Neuronal stem cell (in vitro differentiated cells): Measurements from ENCODE around the gene RALGPS1.

ENCODE experiments used
- DNase-seq: peaks from one replicate; pipeline ENCODE4 v3.0.0-alpha.2; 2013; ENCODE audit warnings: low spot score
- H2AFZ ChIP-seq: one replicate; pipeline ENCODE4 v1.6.1; 2013; ENCODE audit warnings: mild to moderate bottlenecking, low read length, inconsistent platforms
- H2AK5ac ChIP-seq: 2 replicates; pipeline ENCODE4 v1.6.1; 2013; ENCODE audit warnings: low read depth, mild to moderate bottlenecking, inconsistent platforms, low read length, moderate library complexity, mixed read lengths
- H2BK120ac ChIP-seq: 2 replicates; pipeline ENCODE4 v1.6.1; 2013; ENCODE audit warnings: low read depth, mild to moderate bottlenecking, inconsistent platforms, low read length, moderate library complexity, mixed read lengths
- H2BK12ac ChIP-seq: one replicate; pipeline ENCODE4 v1.6.1; 2013; ENCODE audit warnings: low read length, inconsistent platforms
- H2BK15ac ChIP-seq: 2 replicates; pipeline ENCODE4 v1.6.1; 2013; ENCODE audit warnings: mild to moderate bottlenecking, low read length, inconsistent platforms, mixed read lengths
- H2BK5ac ChIP-seq: one replicate; pipeline ENCODE4 v1.6.1; 2013; ENCODE audit warnings: inconsistent platforms, mild to moderate bottlenecking, low read length, moderate library complexity
- H3K14ac ChIP-seq: one replicate; pipeline ENCODE4 v1.6.1; 2013; ENCODE audit warnings: low read length, inconsistent platforms
- H3K18ac ChIP-seq: 2 replicates; pipeline ENCODE4 v1.6.1; 2013; ENCODE audit warnings: low read length, inconsistent platforms
- H3K23ac ChIP-seq: 2 replicates; pipeline ENCODE4 v1.6.1; 2013; ENCODE audit warnings: low read depth, mild to moderate bottlenecking, mixed read lengths, low read length, inconsistent platforms; ENCODE audit not compliant: poor library complexity
- H3K27ac ChIP-seq: replicated peaks from 3 replicates; pipeline ENCODE4 v1.5.1; 2013; ENCODE audit warnings: low read length, inconsistent platforms
- H3K27me3 ChIP-seq, 3 experiments: 2 replicates each; pipeline ENCODE4 v1.6.1; 2013; ENCODE audit warnings: low read length in 3 of 3, mild to moderate bottlenecking in 2 of 3, inconsistent platforms in 1 of 3, low read depth in 1 of 3, mixed read lengths in 1 of 3, moderate library complexity in 1 of 3; ENCODE audit not compliant: control insufficient read depth in 3 of 3, insufficient read depth in 3 of 3
- H3K36me3 ChIP-seq, 2 donors: replicated peaks in 1 of 2; 2 replicates each; pipeline ENCODE4 v1.6.1; 2013; ENCODE audit warnings: low read length in 2 of 2; ENCODE audit not compliant: control insufficient read depth in 2 of 2, insufficient read depth in 2 of 2
- H3K4ac ChIP-seq: 2 replicates; pipeline ENCODE4 v1.6.1; 2013; ENCODE audit warnings: inconsistent platforms, mild to moderate bottlenecking, low read length, moderate library complexity
- H3K4me1 ChIP-seq, 2 donors: 1 replicate in 1 of 2; 2 replicates in 1 of 2; pipeline ENCODE4 v1.6.1; 2013; ENCODE audit warnings: low read length in 2 of 2, low read depth in 1 of 2; ENCODE audit not compliant: control insufficient read depth in 2 of 2, insufficient read depth in 1 of 2
- H3K4me2 ChIP-seq: one replicate; pipeline ENCODE4 v1.6.1; 2013; ENCODE audit warnings: mild to moderate bottlenecking, low read length, inconsistent platforms; ENCODE audit not compliant: insufficient read depth, poor library complexity, severe bottlenecking
- H3K4me3 ChIP-seq, 2 donors: 2 replicates each; pipeline ENCODE4 v1.5.1; 2013; ENCODE audit warnings: low read length in 2 of 2, mild to moderate bottlenecking in 2 of 2, inconsistent platforms in 1 of 2, moderate library complexity in 1 of 2
- H3K79me1 ChIP-seq: one replicate; pipeline ENCODE4 v1.6.1; 2013; ENCODE audit warnings: low read depth, mild to moderate bottlenecking, inconsistent platforms, low read length, moderate library complexity
- H3K9ac ChIP-seq: one replicate; pipeline ENCODE4 v1.6.1; 2013; ENCODE audit warnings: mild to moderate bottlenecking, low read depth, low read length, inconsistent platforms; ENCODE audit not compliant: poor library complexity
- H3K9me3 ChIP-seq, 2 donors: replicated peaks in 1 of 2; 2 replicates each; pipeline versions ENCODE3 to v1.6.1; 2013; ENCODE audit warnings: low read length in 2 of 2, mild to moderate bottlenecking in 2 of 2, inconsistent platforms in 1 of 2, low read depth in 1 of 2, mixed read lengths in 1 of 2, moderate library complexity in 1 of 2; ENCODE audit not compliant: control insufficient read depth in 2 of 2, insufficient read depth in 1 of 2
- H4K8ac ChIP-seq: one replicate; pipeline ENCODE4 v1.6.1; 2013; ENCODE audit warnings: low read depth, mild to moderate bottlenecking, inconsistent platforms, low read length, moderate library complexity
- H4K91ac ChIP-seq: one replicate; pipeline ENCODE4 v1.6.1; 2013; ENCODE audit warnings: low read length, low read depth, mild to moderate bottlenecking, inconsistent platforms; ENCODE audit not compliant: poor library complexity
- WGBS, 2 donors: extraction: QIAGEN DNeasy Blood & Tissue Kit; methylation state at CpG; one replicate each; pipeline ENCODE4 v1.1.7; 2013; ENCODE audit warnings: missing lambda C conversion rate in 2 of 2, mixed read lengths in 1 of 2; ENCODE audit not compliant: insufficient read length in 2 of 2, insufficient replicate concordance in 1 of 2; ENCODE audit errors: extremely low coverage in 2 of 2; 5-methylcytosine and 5-hydroxymethylcytosine counted together

The RALGPS1 gene

DNA sequence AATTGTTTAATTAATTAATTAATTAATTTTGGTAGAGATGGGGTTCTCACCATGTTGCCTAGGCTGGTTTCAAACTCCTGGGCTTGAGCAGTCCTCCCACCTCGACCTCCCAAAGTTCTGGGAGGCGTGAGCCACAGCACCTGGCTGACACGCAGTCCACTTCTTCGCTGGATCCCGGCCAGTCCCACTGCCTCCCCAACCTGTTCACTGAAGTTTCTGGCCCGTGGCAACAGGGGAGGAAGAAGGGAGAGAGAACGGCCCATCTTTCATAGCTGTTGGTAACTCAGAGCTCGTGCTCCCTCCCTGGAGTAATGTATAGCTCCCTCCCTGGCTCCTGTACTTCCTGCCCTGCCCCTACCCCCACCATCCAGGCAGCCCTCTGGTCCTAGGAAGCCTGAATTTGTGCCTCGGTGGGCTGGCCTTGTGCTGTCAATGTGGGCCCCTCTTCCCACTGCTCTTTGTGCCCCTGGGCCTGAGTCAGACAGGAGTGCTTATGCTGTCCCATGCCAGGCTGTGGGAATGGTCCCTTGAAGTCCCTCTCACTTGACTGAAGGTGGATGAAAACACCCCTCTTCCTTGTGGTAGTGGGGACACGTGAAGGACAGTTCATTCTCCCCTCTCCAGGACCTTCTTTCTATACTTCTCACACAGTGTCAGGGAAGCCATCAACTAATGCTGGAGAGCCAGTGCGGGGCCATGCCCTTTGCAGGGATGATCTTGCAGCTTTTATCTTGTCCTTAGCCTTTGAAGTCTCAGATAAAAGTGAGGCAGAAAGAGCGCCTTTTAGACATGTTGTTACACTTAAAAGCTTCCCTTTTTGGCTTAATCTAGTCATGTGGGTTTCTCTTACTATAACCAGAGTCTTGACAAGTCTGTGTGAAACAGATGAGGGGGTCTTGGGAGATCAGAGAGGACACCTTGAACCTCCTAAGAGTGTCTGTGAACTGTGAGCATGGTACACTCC, 169.8 kb downstream of the RALGPS1 start:
- no peak for DNase-seq

DNA sequence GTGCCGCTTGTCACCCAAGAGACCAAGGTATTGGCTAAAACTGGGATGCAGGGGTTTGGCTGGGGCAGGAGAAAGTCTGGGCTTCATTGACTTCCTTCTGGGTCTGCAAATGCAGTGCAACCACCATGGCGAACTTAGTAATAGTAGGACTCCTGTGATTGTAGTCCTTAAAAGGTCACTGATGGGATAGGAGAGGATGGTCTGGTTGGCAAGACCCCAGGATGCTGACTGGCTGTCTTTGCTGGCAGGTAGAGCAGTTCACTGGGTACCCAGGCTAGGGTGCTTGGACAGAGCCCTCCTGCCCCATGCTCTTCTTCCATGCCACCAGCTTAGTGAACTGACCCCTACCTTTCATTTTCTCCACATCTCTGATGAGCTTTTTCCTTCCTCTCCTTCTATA, 170.6 kb downstream of the RALGPS1 start:
- H2BK5ac ChIP-seq = no peak overlapping the region
- H2AFZ ChIP-seq = no peak overlapping the region
- H3K9me3 ChIP-seq = no peaks in the 10 kb centered on the region
- no peaks in the 10 kb centered on the region for H3K79me1 ChIP-seq
- H3K4me1 ChIP-seq = no peaks in the 10 kb centered on the region
- H3K4me3 ChIP-seq = no peak overlapping the region
- no peak for DNase-seq
- H2BK120ac ChIP-seq = no peak overlapping the region
- H3K4me2 ChIP-seq = no peak overlapping the region
- H3K14ac ChIP-seq = no peak overlapping the region
- H3K27me3 ChIP-seq = no peaks in the 10 kb centered on the region
- no CpG with 5 or more reads among the region's 2 CpGs for WGBS, 2 donors
- no peak overlapping the region for H3K27ac ChIP-seq
- H2BK12ac ChIP-seq = no peak overlapping the region
- H4K91ac ChIP-seq = no peak overlapping the region
- no peak overlapping the region for H3K9ac ChIP-seq
- H3K4ac ChIP-seq = no peak overlapping the region
- no peak overlapping the region for H4K8ac ChIP-seq
- no peak overlapping the region for H2AK5ac ChIP-seq
- H3K36me3 ChIP-seq = peaks cover 5 to 8% of the 10 kb centered on the region in 2 donors
- H3K23ac ChIP-seq = no peak overlapping the region
- H3K18ac ChIP-seq = no peak overlapping the region
- no peak overlapping the region for H2BK15ac ChIP-seq

More for the DNA sequence above, 169.8 kb downstream of the RALGPS1 start:
- peaks cover 5 to 8% of the 10 kb centered on the region in 2 donors for H3K36me3 ChIP-seq
- H2AFZ ChIP-seq = no peak overlapping the region
- H3K9ac ChIP-seq = no peak overlapping the region
- peaks cover 0 to 2% of the 10 kb centered on the region in 2 donors for H3K9me3 ChIP-seq
- no CpG with 5 or more reads among the region's 12 CpGs for WGBS, 2 donors
- H3K4me3 ChIP-seq = no peak overlapping the region
- no peaks in the 10 kb centered on the region for H3K79me1 ChIP-seq
- peak overlapping the region; percentile 26 for H3K14ac ChIP-seq
- H2BK5ac ChIP-seq = no peak overlapping the region
- H2BK15ac ChIP-seq = no peak overlapping the region
- no peaks in the 10 kb centered on the region for H3K27me3 ChIP-seq
- no peak overlapping the region for H4K91ac ChIP-seq
- no peak overlapping the region for H2BK120ac ChIP-seq
- H3K18ac ChIP-seq = no peak overlapping the region
- no peaks in the 10 kb centered on the region for H3K4me1 ChIP-seq
- no peak overlapping the region for H2AK5ac ChIP-seq
- H4K8ac ChIP-seq = no peak overlapping the region
- no peak overlapping the region for H3K4me2 ChIP-seq
- no peak overlapping the region for H3K27ac ChIP-seq
- no peak overlapping the region for H3K4ac ChIP-seq
- H3K23ac ChIP-seq = no peak overlapping the region
- H2BK12ac ChIP-seq = no peak overlapping the region

- no peak overlapping the region for H3K18ac ChIP-seq
- no peak overlapping the region for H2BK5ac ChIP-seq
- no peak overlapping the region for H3K14ac ChIP-seq
- WGBS, 2 donors = no CpG with 5 or more reads among the region's 4 CpGs
- no peak for DNase-seq
- peaks cover 5 to 17% of the 10 kb centered on the region in 2 donors for H3K36me3 ChIP-seq
- no peak overlapping the region for H2AFZ ChIP-seq
- H2BK120ac ChIP-seq = no peak overlapping the region
- no peaks in the 10 kb centered on the region for H3K27me3 ChIP-seq
- no peak overlapping the region for H2BK12ac ChIP-seq
- no peak overlapping the region for H3K23ac ChIP-seq
- H4K91ac ChIP-seq = no peak overlapping the region
- no peak overlapping the region for H3K27ac ChIP-seq
- H4K8ac ChIP-seq = no peak overlapping the region
- no peak overlapping the region for H3K4me2 ChIP-seq
- H3K4ac ChIP-seq = no peak overlapping the region
- no peak overlapping the region for H3K9ac ChIP-seq
- no peak overlapping the region for H2BK15ac ChIP-seq
- H3K4me3 ChIP-seq = no peak overlapping the region
- H2AK5ac ChIP-seq = no peak overlapping the region
- no peaks in the 10 kb centered on the region for H3K79me1 ChIP-seq
- no peaks in the 10 kb centered on the region for H3K4me1 ChIP-seq
- no peaks in the 10 kb centered on the region for H3K9me3 ChIP-seq
Observed at GRCh38 chr9:127086771-127087170, 172.2 kb downstream of the RALGPS1 start.

- Histone ChIP-seq H3K9me3 (no peaks in the 10 kb centered on the region), H2BK12ac (no peak overlapping the region), H3K18ac (no peak overlapping the region), H2AFZ (no peak overlapping the region), H2AK5ac (no peak overlapping the region), H3K4me1 (no peaks in the 10 kb centered on the region), H3K9ac (no peak overlapping the region), H4K8ac (no peak overlapping the region), H3K36me3 (peaks cover 10 to 22% of the 10 kb centered on the region in 2 donors), H2BK120ac (no peak overlapping the region), H3K79me1 (no peaks in the 10 kb centered on the region), H3K27me3 (no peaks in the 10 kb centered on the region), H2BK5ac (no peak overlapping the region), H3K14ac (no peak overlapping the region), H2BK15ac (no peak overlapping the region), H3K4me3 (no peak overlapping the region), H4K91ac (no peak overlapping the region), H3K4ac (no peak overlapping the region), H3K4me2 (no peak overlapping the region), H3K27ac (no peak overlapping the region), H3K23ac (no peak overlapping the region)
- DNase-seq = no peak
- no CpG with 5 or more reads among the region's 6 CpGs for WGBS, 2 donors
Observed at GRCh38 chr9:127087411-127087810, 172.8 kb downstream of the RALGPS1 start.
